ENCODE results near the gene PTGER3.

The PTGER3 gene

GRCh38 chr1:71047635-71048607, at the start of gene PTGER3:
Gene PTGER3 (minus strand): TSS chr1:71047816. CDS start chr1:71047577, 239 bp downstream.
- DNase-seq (ENCODE audit: low read depth in 1 of 2, low spot score in 1 of 2) = peak; percentile 70 to 94
- in situ Hi-C loops (cut with HindIII; ENCODE audit: low pct_unique_long_range_greater_than_20kb, low sequenced_read_pairs) = no loop called here
- TF ChIP-seq JUND (IDR thresholded peaks at IDR 0.05; ENCODE audit: low read depth) = no peak

GRCh38 chr1:71094913-71095312, 47.3 kb upstream of the PTGER3 start:
- TF ChIP-seq JUND (IDR thresholded peaks at IDR 0.05; ENCODE audit: low read depth) = no peak
- in situ Hi-C loops (cut with HindIII; ENCODE audit: low pct_unique_long_range_greater_than_20kb, low sequenced_read_pairs) = no loop called here
- no peak for DNase-seq (ENCODE audit: low read depth in 1 of 2, low spot score in 1 of 2)

- in situ Hi-C loops (cut with HindIII; ENCODE audit: low pct_unique_long_range_greater_than_20kb, low sequenced_read_pairs) = no loop called here
- no peak for TF ChIP-seq JUND (IDR thresholded peaks at IDR 0.05; ENCODE audit: low read depth)
- DNase-seq (ENCODE audit: low read depth in 1 of 2, low spot score in 1 of 2) = peak in 1 of 2 experiments; percentile 21
Measured at GRCh38 chr1:71093938-71094337, 46.3 kb upstream of the PTGER3 start.

- in situ Hi-C loops (cut with HindIII; ENCODE audit: low pct_unique_long_range_greater_than_20kb, low sequenced_read_pairs) = no loop called here
- DNase-seq (ENCODE audit: low read depth in 1 of 2, low spot score in 1 of 2) = peak in 1 of 2 experiments; percentile 7
Measured at GRCh38 chr1:71089536-71090270, 42.1 kb upstream of the PTGER3 start.

GRCh38 chr1:71088645-71089287, 41.1 kb upstream of the PTGER3 start:
- TF ChIP-seq JUND (IDR thresholded peaks at IDR 0.05; ENCODE audit: low read depth) = no peak
- in situ Hi-C loops (cut with HindIII; ENCODE audit: low pct_unique_long_range_greater_than_20kb, low sequenced_read_pairs) = no loop called here
- no peak for DNase-seq (ENCODE audit: low read depth in 1 of 2, low spot score in 1 of 2)

More at GRCh38 chr1:71089536-71090270, 42.1 kb upstream of the PTGER3 start:
- TF ChIP-seq JUND (IDR thresholded peaks at IDR 0.05; ENCODE audit: low read depth) = no peak

GRCh38 chr1:71087713-71088112, 40.1 kb upstream of the PTGER3 start:
- TF ChIP-seq JUND (IDR thresholded peaks at IDR 0.05; ENCODE audit: low read depth) = no peak

GRCh38 chr1:71087060-71087459, 39.4 kb upstream of the PTGER3 start:
- in situ Hi-C loops (cut with HindIII; ENCODE audit: low pct_unique_long_range_greater_than_20kb, low sequenced_read_pairs) = no loop called here
- no peak for TF ChIP-seq JUND (IDR thresholded peaks at IDR 0.05; ENCODE audit: low read depth)
- DNase-seq (ENCODE audit: low read depth in 1 of 2, low spot score in 1 of 2) = no peak

More at GRCh38 chr1:71087713-71088112, 40.1 kb upstream of the PTGER3 start:
- DNase-seq (ENCODE audit: low read depth in 1 of 2, low spot score in 1 of 2) = no peak
- in situ Hi-C loops (cut with HindIII; ENCODE audit: low pct_unique_long_range_greater_than_20kb, low sequenced_read_pairs) = no loop called here

- DNase-seq (ENCODE audit: low read depth in 1 of 2, low spot score in 1 of 2) = no peak
- in situ Hi-C loops (cut with HindIII; ENCODE audit: low pct_unique_long_range_greater_than_20kb, low sequenced_read_pairs) = no loop called here
- no peak for TF ChIP-seq JUND (IDR thresholded peaks at IDR 0.05; ENCODE audit: low read depth)
Measured at GRCh38 chr1:71086331-71086730, 38.7 kb upstream of the PTGER3 start.

GRCh38 chr1:71083271-71083670, 35.7 kb upstream of the PTGER3 start:
- DNase-seq (ENCODE audit: low read depth in 1 of 2, low spot score in 1 of 2) = no peak
- in situ Hi-C loops (cut with HindIII; ENCODE audit: low pct_unique_long_range_greater_than_20kb, low sequenced_read_pairs) = no loop called here
- no peak for TF ChIP-seq JUND (IDR thresholded peaks at IDR 0.05; ENCODE audit: low read depth)

- DNase-seq (ENCODE audit: low read depth in 1 of 2, low spot score in 1 of 2) = no peak
- in situ Hi-C loops (cut with HindIII; ENCODE audit: low pct_unique_long_range_greater_than_20kb, low sequenced_read_pairs) = no loop called here
- no peak for TF ChIP-seq JUND (IDR thresholded peaks at IDR 0.05; ENCODE audit: low read depth)
Measured at GRCh38 chr1:71081697-71082080, 34.1 kb upstream of the PTGER3 start.

GRCh38 chr1:71080739-71081696, 33.4 kb upstream of the PTGER3 start, which contains the start of gene ZRANB2:
Gene ZRANB2 (minus strand): TSS chr1:71081035. CDS start chr1:71080995, 40 bp downstream.
- no peak for TF ChIP-seq JUND (IDR thresholded peaks at IDR 0.05; ENCODE audit: low read depth)
- in situ Hi-C loops (cut with HindIII; ENCODE audit: low pct_unique_long_range_greater_than_20kb, low sequenced_read_pairs) = no loop called here
- DNase-seq (ENCODE audit: low read depth in 1 of 2, low spot score in 1 of 2) = peak; percentile 52 to 97
